OCI-LY3 (cell line): ENCODE measurements around the gene PGAP6.

Source experiments
- CTCF ChIP-seq: fragments of 200-600, 300-600 bp; sonication (generic); IDR thresholded peaks from 2 replicates; pipeline ENCODE4 v1.5.1; 2014; ENCODE audit warnings: antibody characterized with exemption, low read length, low read depth
- EZH2phosphoT487 ChIP-seq: fragments of 200-600 bp; shearing (Covaris generic); IDR thresholded peaks from 2 replicates; pipeline ENCODE4 v1.6.1; 2018; ENCODE audit warnings: antibody characterized with exemption, mixed run types, low read depth

GRCh38 chr16:363766-364490, 17.9 kb downstream of the PGAP6 start:
- TF ChIP-seq CTCF (no peak), EZH2phosphoT487 (no peak)
